DOHH2 (cell line): ENCODE measurements around the gene BAZ2B.

Source experiments
- EZH2phosphoT487 ChIP-seq: fragments of 200-600 bp; sonication (generic); IDR thresholded peaks from 2 replicates; pipeline ENCODE4 v1.6.1; 2017; ENCODE audit warnings: borderline replicate concordance, mild to moderate bottlenecking, antibody characterized with exemption, low read length, moderate library complexity, mixed read lengths
- TF ChIP-seq, protein P1 (sequence below): fragments of 200-600 bp; sonication (generic); IDR thresholded peaks from one replicate; pipeline ENCODE4 v1.5.1; 2014; ENCODE audit warnings: antibody characterized with exemption, mild to moderate bottlenecking, low read depth, low read length; ENCODE audit not compliant: poor library complexity, severe bottlenecking

DNA sequence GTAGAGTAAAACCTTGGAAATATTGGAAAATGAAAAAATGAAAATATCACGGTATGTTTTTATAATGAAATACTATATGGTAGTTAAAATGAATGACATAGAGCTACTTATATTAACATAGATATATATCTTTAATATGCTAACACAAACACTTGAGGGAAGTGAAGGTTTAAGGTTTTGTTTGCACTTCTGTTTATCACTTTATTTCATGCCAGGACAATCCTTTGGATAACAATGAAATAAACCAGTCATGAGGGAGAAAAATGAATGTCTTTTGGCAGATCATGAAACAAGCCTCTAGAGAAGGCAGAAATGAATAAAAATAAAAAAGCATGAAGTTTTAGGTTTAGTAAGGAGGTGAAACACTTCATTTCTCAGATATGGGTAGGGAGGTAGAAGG is 89.9 kb downstream of the BAZ2B start:
- TF ChIP-seq, protein P1, sequence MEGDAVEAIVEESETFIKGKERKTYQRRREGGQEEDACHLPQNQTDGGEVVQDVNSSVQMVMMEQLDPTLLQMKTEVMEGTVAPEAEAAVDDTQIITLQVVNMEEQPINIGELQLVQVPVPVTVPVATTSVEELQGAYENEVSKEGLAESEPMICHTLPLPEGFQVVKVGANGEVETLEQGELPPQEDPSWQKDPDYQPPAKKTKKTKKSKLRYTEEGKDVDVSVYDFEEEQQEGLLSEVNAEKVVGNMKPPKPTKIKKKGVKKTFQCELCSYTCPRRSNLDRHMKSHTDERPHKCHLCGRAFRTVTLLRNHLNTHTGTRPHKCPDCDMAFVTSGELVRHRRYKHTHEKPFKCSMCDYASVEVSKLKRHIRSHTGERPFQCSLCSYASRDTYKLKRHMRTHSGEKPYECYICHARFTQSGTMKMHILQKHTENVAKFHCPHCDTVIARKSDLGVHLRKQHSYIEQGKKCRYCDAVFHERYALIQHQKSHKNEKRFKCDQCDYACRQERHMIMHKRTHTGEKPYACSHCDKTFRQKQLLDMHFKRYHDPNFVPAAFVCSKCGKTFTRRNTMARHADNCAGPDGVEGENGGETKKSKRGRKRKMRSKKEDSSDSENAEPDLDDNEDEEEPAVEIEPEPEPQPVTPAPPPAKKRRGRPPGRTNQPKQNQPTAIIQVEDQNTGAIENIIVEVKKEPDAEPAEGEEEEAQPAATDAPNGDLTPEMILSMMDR = no peak
- TF ChIP-seq EZH2phosphoT487 = no peak
